Dedifferentiated amniotic fluid mesenchymal stem cell (primary cell): Measurements from ENCODE around the gene SNCB.
A peak's percentile ranks its signal among the peaks of the same experiment; 100 is the strongest.

Source experiments
- DNase-seq: peaks from one replicate; pipeline ENCODE4 v3.0.0-alpha.2; 2016; ENCODE audit errors: extremely low spot score

Gene SNCB

DNA sequence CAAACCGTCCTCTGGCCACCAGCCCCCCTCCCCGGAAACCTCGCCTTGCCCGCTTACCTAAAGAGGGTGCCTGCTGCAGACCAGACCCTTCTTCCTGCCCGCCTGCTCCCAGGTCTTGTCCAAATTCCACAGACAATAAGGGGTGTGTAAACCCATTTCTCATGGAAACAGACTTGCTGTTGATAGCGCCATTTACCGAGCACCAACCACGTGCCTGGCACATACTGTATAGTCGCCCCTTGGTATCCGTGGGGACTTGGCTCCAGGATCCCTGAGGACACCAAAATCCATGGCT lies 56.1 kb downstream of the SNCB start:
- DNase-seq: no peak

DNA sequence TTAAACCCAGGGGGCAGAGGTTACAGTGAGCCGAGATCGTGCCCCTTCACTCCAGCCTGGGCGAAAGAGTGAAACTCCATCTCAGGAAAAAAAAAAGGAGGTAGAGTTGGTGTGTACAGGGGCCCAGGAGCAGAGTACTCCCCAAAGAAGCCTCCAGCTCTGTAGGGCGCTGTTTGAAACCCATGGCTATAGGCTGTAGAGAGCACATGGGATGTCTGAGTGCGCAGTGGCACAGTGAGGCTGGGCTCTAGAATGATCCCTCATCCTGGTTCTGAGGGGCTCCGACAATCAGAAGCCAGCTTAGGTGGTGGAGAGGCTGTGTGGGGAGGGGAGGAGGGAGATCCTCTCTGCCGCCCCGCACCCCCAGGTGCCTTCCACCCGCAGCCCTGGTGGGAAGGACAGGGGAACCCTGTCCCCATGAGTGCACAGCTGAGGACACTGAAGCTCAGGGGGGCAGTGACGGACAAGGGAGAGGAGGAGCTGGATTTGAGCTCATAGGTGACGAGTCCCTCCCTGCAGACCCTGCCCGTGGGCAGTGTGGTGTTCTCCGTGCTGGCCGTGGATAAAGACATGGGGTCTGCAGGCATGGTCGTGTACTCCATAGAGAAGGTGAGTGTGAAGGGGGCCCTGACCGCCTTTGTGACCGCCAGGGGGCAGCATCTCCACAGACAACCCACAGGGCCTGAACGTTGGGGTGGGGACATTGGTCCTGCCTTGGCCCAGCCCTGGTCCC lies 56.6 kb downstream of the SNCB start:
- peak; percentile 24 for DNase-seq
